Prostate gland (tissue), 2 donors: ENCODE results near the gene SLC24A3. TPM values are rescaled to one million over a fixed set of nuclear protein-coding genes. Genes with fewer than 3 reads are reported as not detected.

Experiments used
- DNase-seq: peaks from one replicate; pipeline ENCODE4 v3.0.0-alpha.2; 2019; ENCODE audit warnings: low spot score
- H3K27ac ChIP-seq, 2 donors: fragments of 200-600 bp; sonication (generic); 2 replicates each; pipeline ENCODE4 v1.5.1; 2017 to 2019
- H3K27me3 ChIP-seq: fragments of 200-600 bp; sonication (generic); replicated peaks from 2 replicates; pipeline ENCODE4 v1.5.1; 2019; ENCODE audit not compliant: insufficient read depth
- H3K36me3 ChIP-seq, 2 donors: fragments of 200-600 bp; sonication (generic); 1 replicate in 1 of 2; 2 replicates in 1 of 2; pipeline versions ENCODE4 v1.5.1 to v1.8.1; 2017 to 2019
- H3K4me1 ChIP-seq: fragments of 200-600 bp; sonication (generic); replicated peaks from 2 replicates; pipeline ENCODE4 v1.5.1; 2019
- H3K4me3 ChIP-seq, 2 donors: fragments of 200-600 bp; sonication (generic); 2 replicates each; pipeline ENCODE4 v1.5.1; 2017 to 2019
- H3K9me3 ChIP-seq: fragments of 200-600 bp; sonication (generic); 2 replicates; pipeline ENCODE4 v1.5.1; 2017
- POLR2A ChIP-seq: fragments of 450-650 bp; IDR thresholded peaks from one replicate; pipeline ENCODE4 v1.6.1; 2016; ENCODE audit warnings: antibody characterized with exemption, mild to moderate bottlenecking
- POLR2AphosphoS5 ChIP-seq: sonication (generic); formaldehyde crosslinking; IDR thresholded peaks from one replicate; pipeline ENCODE4 v1.6.1; 2017; ENCODE audit warnings: antibody characterized with exemption
- WGBS: methylation state at CpG from one replicate; pipeline ENCODE4 v1.1.5; 2018; 5-methylcytosine and 5-hydroxymethylcytosine counted together
- intact Hi-C: fragments of 100-400 bp; cut with DNase I; formaldehyde crosslinking; loops from one replicate; pipeline ENCODE4 v1.14.2; 2022
- total RNA-seq, 2 donors: library from RNA; depleted of rRNA; stranded (reverse); fragments of >200 nt; gene quantifications; one replicate each; pipeline ENCODE4 v1.1.0, GENCODE V29; 2016
- TF ChIP-seq, protein P1 (sequence below), 4 experiments: fragments of 200-600 bp in 2 of 4; fragments of 450-650 bp in 2 of 4; sonication (generic) in 2 of 4; IDR thresholded peaks; 1 replicate in 3 of 4; 2 replicates in 1 of 4; pipeline ENCODE4 v1.5.1; 2016 to 2019; ENCODE audit warnings: antibody characterized with exemption in 4 of 4, mild to moderate bottlenecking in 2 of 4, moderate library complexity in 2 of 4

SLC24A3 gene
- total RNA-seq, 2 donors from 2014 or later, result 4.6 to 8.0 TPM

DNA sequence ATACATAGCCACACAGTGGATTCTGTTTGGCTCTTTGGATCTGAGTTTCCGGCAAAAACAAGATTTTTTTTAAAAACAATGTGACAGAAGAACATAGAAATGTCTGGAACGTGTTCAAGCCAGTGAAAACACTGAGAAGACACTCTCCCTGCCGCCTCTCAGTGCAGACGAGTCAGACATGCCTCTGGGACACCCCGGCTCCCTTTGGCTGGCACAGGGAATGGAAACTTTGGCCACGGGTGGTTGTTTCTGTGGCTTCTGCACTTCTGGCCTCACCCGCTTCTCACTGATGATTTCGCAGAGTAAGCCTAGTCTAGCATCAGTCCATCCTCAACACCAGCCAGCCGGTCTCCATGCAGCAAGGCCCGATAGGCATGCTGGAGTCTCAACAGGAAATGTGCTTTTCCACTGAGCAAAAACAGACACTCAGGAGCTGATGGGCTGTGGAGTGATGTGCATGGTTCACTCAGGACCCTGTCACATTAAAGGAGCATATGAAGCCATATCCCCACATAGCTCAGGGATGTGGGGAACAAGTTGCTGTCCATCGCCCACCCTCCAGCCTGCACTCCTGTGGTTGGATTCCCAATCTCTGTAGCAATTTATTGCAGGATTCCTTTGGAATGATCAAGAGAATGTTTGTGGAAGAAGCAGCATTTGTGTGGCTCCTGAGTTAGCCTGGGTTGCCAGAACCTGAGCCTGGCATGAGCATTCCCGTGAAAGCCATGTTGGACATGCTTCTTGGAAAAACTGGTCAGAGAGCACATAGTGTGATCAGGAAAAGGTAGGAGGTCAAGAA, 283.7 kb downstream of the SLC24A3 start:
- Histone ChIP-seq H3K4me1 (no peaks in the 10 kb centered on the region), H3K9me3 (no peaks in the 10 kb centered on the region), H3K27ac (no peak overlapping the region), H3K36me3 (no peaks in the 10 kb centered on the region), H3K27me3 (no peaks in the 10 kb centered on the region), H3K4me3 (no peak overlapping the region)
- TF ChIP-seq, protein P1, sequence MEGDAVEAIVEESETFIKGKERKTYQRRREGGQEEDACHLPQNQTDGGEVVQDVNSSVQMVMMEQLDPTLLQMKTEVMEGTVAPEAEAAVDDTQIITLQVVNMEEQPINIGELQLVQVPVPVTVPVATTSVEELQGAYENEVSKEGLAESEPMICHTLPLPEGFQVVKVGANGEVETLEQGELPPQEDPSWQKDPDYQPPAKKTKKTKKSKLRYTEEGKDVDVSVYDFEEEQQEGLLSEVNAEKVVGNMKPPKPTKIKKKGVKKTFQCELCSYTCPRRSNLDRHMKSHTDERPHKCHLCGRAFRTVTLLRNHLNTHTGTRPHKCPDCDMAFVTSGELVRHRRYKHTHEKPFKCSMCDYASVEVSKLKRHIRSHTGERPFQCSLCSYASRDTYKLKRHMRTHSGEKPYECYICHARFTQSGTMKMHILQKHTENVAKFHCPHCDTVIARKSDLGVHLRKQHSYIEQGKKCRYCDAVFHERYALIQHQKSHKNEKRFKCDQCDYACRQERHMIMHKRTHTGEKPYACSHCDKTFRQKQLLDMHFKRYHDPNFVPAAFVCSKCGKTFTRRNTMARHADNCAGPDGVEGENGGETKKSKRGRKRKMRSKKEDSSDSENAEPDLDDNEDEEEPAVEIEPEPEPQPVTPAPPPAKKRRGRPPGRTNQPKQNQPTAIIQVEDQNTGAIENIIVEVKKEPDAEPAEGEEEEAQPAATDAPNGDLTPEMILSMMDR (IDR thresholded peaks at IDR 0.05), result no peak
- TF ChIP-seq POLR2AphosphoS5 (no peak), POLR2A (no peak)
- no peak for DNase-seq
- WGBS, result 87% methylated on average over 11 of the region's 12 CpGs
- intact Hi-C loops, result no loop called here

DNA sequence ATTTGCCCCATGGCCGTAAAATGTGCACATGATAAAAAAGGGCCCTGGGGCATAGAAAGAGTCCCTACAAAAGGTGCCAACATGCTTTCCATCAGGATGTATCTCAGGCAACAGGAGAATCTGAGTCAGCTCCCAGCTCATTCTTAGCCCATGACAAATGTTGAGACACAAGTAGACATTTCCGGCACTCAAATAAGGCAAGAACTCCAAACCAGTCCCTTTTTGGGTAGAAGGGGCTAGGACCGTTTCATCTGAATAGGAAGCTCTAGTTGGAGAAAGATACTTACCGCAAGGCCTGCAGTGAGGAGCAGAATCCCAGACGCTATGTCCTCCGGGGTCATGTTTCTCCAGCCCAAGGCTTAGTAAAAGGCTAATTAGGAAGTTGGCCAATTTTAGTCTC, 284.6 kb downstream of the SLC24A3 start:
- H3K27me3 ChIP-seq, result no peaks in the 10 kb centered on the region
- no peaks in the 10 kb centered on the region for H3K9me3 ChIP-seq
- no peak overlapping the region for H3K4me3 ChIP-seq
- no peaks in the 10 kb centered on the region for H3K4me1 ChIP-seq
- H3K27ac ChIP-seq, result no peak overlapping the region
- TF ChIP-seq POLR2A, result no peak
- TF ChIP-seq POLR2AphosphoS5, result no peak
- TF ChIP-seq, protein P1 (IDR thresholded peaks at IDR 0.05), result no peak
- no peaks in the 10 kb centered on the region for H3K36me3 ChIP-seq
- intact Hi-C loops, result no loop called here
- 91% methylated on average over 6 of the region's 6 CpGs for WGBS
- DNase-seq, result no peak

DNA sequence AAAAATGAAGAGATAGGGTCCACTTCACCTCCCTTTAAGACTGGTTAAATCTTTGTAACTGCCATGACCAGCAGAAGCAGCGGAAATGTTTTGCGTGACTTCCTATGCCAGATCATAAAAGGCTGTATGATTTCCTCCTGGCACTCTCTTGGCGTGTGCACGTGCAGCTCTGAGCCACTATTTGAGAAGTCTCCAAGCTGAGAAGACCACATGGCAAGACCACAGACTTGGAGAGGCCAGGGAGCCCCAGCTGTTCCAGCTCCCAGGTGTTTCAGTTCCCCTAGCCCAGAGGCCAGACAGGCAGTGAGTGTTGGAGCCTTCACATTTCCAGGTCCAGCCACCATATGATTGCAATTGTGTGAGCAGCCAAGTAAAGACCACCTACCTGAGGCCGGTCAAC, 286.3 kb downstream of the SLC24A3 start:
- no peaks in the 10 kb centered on the region for H3K27me3 ChIP-seq
- intact Hi-C loops, result no loop called here
- H3K27ac ChIP-seq, result no peak overlapping the region
- no peaks in the 10 kb centered on the region for H3K9me3 ChIP-seq
- TF ChIP-seq, protein P1 (IDR thresholded peaks at IDR 0.05), result no peak
- TF ChIP-seq POLR2A (no peak), POLR2AphosphoS5 (no peak)
- WGBS, result 87% methylated on average over 5 of the region's 5 CpGs
- H3K4me1 ChIP-seq, result no peaks in the 10 kb centered on the region
- no peaks in the 10 kb centered on the region for H3K36me3 ChIP-seq
- no peak for DNase-seq
- no peak overlapping the region for H3K4me3 ChIP-seq

DNA sequence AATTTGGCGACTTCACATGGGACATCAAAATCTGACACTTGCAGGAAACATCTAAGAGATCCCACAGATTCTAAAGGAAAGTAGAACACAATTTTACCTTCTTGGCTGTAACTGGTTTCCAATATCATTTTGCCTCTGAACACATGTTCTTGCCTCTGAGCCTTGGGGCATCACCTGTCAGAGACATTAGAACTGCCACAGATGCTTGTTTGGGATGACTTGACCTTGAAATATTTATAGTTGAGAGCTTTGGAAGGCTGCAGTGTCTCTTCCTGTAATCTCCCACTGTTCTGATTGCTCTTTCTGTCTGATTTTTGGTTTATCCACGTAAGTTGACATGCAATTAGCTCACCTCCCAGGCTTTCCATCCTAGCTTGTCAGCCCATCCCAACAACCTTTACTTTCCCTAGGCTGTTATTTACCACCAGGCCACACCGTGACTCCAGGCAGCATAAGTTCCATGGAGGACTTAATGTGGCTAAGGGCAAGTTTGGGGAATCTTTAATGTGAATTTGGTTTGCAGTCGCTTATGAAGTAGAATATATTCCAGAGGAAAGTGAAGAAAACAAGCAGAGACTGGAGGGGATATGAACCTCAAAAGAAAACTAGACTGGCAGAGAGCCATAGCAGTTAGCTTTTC, 289.2 kb downstream of the SLC24A3 start:
- H3K36me3 ChIP-seq, result no peaks in the 10 kb centered on the region
- H3K27me3 ChIP-seq, result no peaks in the 10 kb centered on the region
- TF ChIP-seq POLR2AphosphoS5 (no peak), POLR2A (no peak)
- TF ChIP-seq, protein P1 (IDR thresholded peaks at IDR 0.05), result no peak
- no peaks in the 10 kb centered on the region for H3K9me3 ChIP-seq
- no peaks in the 10 kb centered on the region for H3K4me1 ChIP-seq
- H3K27ac ChIP-seq, result no peak overlapping the region
- DNase-seq, result no peak
- intact Hi-C loops, result no loop called here
- H3K4me3 ChIP-seq, result no peak overlapping the region
- 91% methylated on average over 4 of the region's 4 CpGs for WGBS

DNA sequence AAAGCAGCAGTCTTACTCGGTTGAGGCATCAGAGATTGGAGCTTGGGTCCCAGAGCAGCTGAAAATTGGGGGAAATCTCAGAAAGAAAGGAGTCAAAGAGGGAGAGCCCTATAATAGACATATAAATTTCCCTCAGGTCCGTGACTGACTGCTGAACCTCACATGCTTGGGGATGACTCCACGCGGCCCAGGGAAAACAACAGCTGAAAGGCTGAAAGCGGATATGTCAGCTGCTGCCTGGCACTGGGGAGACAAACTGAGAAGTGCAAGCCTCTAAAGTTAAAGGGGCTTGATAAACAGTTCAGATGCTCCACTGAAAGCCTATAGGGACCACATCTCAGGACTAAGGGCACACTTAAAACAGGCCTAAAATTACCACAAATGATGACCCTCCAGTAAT, 289.7 kb downstream of the SLC24A3 start:
- 84% methylated on average over 5 of the region's 5 CpGs for WGBS
- no peaks in the 10 kb centered on the region for H3K4me1 ChIP-seq
- no peaks in the 10 kb centered on the region for H3K27me3 ChIP-seq
- TF ChIP-seq POLR2A (no peak), POLR2AphosphoS5 (no peak)
- TF ChIP-seq, protein P1 (IDR thresholded peaks at IDR 0.05), result no peak
- H3K36me3 ChIP-seq, result no peaks in the 10 kb centered on the region
- no peak overlapping the region for H3K27ac ChIP-seq
- H3K4me3 ChIP-seq, result no peak overlapping the region
- intact Hi-C loops, result no loop called here
- no peak for DNase-seq
- no peaks in the 10 kb centered on the region for H3K9me3 ChIP-seq
